DND-41 (cell line): Measurements from ENCODE around the gene MAML3.

Experiments
- CTCF ChIP-seq: IDR thresholded peaks from 2 replicates; pipeline ENCODE4 v1.5.1; 2012; ENCODE audit warnings: borderline replicate concordance, low read length, moderate library complexity, mild to moderate bottlenecking; ENCODE audit not compliant: poor library complexity, severe bottlenecking; ENCODE audit errors: extremely low read depth
- EZH2 ChIP-seq: IDR thresholded peaks from 3 replicates; pipeline ENCODE4 v1.6.1; 2012; ENCODE audit warnings: borderline replicate concordance, low read depth, mild to moderate bottlenecking, moderate library complexity, low read length, inconsistent platforms; ENCODE audit not compliant: severe bottlenecking

- TF ChIP-seq CTCF (no peak), EZH2 (no peak)
Observed at GRCh38 chr4:139674875-139675550, 479.0 kb downstream of the MAML3 start.
